ENCODE results near the gene GET4. TPM values are rescaled to one million over a fixed set of nuclear protein-coding genes. Genes with fewer than 3 reads are reported as not detected.

Gene GET4
- total and polyA plus RNA-seq, 2 of the 13 experiments (the other 11 are each of a cell fraction or from before 2014, with no cell fraction given), result 28.2 to 35.2 TPM

DNA sequence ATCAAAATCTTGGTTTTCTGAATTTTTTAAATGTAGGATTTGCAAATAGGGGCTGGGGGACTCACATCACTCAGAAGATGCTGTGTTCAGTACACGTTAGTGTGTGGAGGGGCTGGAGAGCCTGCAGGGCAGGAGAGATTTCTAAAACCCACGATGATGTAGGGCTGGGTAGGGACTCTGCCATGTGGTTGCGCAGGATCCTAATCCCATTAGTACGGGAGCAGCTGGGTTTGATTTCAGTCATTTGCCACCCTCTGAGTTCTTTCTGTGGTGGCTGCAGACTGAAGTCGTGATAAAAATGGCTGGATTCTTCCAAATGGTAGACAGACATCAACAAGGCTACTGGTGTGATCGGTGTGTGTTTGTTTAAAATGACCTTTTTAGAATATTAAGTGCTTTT is 14.2 kb upstream of the GET4 start:
- Histone ChIP-seq H3K4me2 (ENCODE audit: low read depth, low read length) (no peak overlapping the region), H3K4me1 (ENCODE audit: insufficient read depth, low read length) (peaks cover 13% of the 10 kb centered on the region), H2AFZ (ENCODE audit: low read length) (no peak overlapping the region), H3K9me3 (ENCODE audit: low read length) (no peaks in the 10 kb centered on the region), H3K36me3 (replicated peaks in 1 of 2; ENCODE audit: control insufficient read depth in 1 of 2, insufficient read depth in 2 of 2, low read length in 2 of 2) (peaks cover 23 to 67% of the 10 kb centered on the region in 2 experiments; a peak in 4 of 5 replicates), H3K4me3 (replicated peaks in 1 of 3; ENCODE audit: insufficient read depth in 1 of 3, low read depth in 2 of 3, low read length in 3 of 3) (no peak overlapping the region), H4K20me1 (ENCODE audit: insufficient read depth, low read length) (no peaks in the 10 kb centered on the region; the same call in 1 of the 2 replicates), H3K27ac (ENCODE audit: extremely low read length, insufficient read depth, low read length) (no peak overlapping the region), H3K79me2 (ENCODE audit: insufficient read depth, low read length) (no peaks in the 10 kb centered on the region), H3K9ac (ENCODE audit: insufficient read depth, low read depth, low read length) (no peak overlapping the region), H3K27me3 (ENCODE audit: control insufficient read depth in 1 of 2, insufficient read depth in 2 of 2, low read length in 2 of 2) (no peaks in the 10 kb centered on the region)
- TF ChIP-seq, protein P1, sequence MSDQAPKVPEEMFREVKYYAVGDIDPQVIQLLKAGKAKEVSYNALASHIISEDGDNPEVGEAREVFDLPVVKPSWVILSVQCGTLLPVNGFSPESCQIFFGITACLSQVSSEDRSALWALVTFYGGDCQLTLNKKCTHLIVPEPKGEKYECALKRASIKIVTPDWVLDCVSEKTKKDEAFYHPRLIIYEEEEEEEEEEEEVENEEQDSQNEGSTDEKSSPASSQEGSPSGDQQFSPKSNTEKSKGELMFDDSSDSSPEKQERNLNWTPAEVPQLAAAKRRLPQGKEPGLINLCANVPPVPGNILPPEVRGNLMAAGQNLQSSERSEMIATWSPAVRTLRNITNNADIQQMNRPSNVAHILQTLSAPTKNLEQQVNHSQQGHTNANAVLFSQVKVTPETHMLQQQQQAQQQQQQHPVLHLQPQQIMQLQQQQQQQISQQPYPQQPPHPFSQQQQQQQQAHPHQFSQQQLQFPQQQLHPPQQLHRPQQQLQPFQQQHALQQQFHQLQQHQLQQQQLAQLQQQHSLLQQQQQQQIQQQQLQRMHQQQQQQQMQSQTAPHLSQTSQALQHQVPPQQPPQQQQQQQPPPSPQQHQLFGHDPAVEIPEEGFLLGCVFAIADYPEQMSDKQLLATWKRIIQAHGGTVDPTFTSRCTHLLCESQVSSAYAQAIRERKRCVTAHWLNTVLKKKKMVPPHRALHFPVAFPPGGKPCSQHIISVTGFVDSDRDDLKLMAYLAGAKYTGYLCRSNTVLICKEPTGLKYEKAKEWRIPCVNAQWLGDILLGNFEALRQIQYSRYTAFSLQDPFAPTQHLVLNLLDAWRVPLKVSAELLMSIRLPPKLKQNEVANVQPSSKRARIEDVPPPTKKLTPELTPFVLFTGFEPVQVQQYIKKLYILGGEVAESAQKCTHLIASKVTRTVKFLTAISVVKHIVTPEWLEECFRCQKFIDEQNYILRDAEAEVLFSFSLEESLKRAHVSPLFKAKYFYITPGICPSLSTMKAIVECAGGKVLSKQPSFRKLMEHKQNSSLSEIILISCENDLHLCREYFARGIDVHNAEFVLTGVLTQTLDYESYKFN (CRISPR knock-in tag; conservative IDR thresholded peaks at IDR 0.05), result no peak
- TF ChIP-seq KMT2B (CRISPR knock-in tag; IDR thresholded peaks at IDR 0.05) (no peak), ZBTB7A (CRISPR knock-in tag; IDR thresholded peaks at IDR 0.05) (no peak), ZNF850 (CRISPR knock-in tag; conservative IDR thresholded peaks at IDR 0.05) (no peak), YEATS2 (CRISPR knock-in tag; IDR thresholded peaks at IDR 0.05; ENCODE audit: borderline replicate concordance) (no peak), NFRKB (IDR thresholded peaks at IDR 0.05) (no peak), TARDBP (CRISPR knock-in tag; IDR thresholded peaks at IDR 0.05) (no peak), ZNF350 (CRISPR knock-in tag; IDR thresholded peaks at IDR 0.05; ENCODE audit: borderline replicate concordance, low read depth) (no peak), TCF12 (IDR thresholded peaks at IDR 0.05) (no peak), TCF12 (CRISPR knock-in tag; IDR thresholded peaks at IDR 0.05) (no peak), ATF7-NPFF (CRISPR knock-in tag; IDR thresholded peaks at IDR 0.05; ENCODE audit: low read depth) (no peak), ZNF737 (CRISPR knock-in tag; IDR thresholded peaks at IDR 0.05; ENCODE audit: borderline replicate concordance) (no peak), ZBTB4 (CRISPR knock-in tag; IDR thresholded peaks at IDR 0.05; ENCODE audit: borderline replicate concordance) (no peak)
- in situ Hi-C loops (cut with HindIII; ENCODE audit: extremely low pct_ligation_motif_present, low pct_unique_long_range_greater_than_20kb), result no loop called here
- ChIA-PET CTCF (ENCODE audit: low intra/inter-chr PET ratio, low total read pairs) (no interaction called here), POLR2A (no interaction called here)
- DNase-seq (ENCODE audit: low spot score) (no peak), FAIRE-seq (no peak), ATAC-seq (no peak)
- no TSS peak for BruUV-seq (replicated peaks)
- intact Hi-C loops (cut with micrococcal nuclease; ENCODE audit: unreplicated experiment), result no loop called here
- 97% methylated on average over 6 of the region's 6 CpGs for WGBS (ENCODE audit: low lambda C conversion rate)

Data from HepG2 (cell line).